HEK293T (cell line): ENCODE results near the gene DOC2A.

Experiments
- CTCF ChIA-PET: fragments of 350-600 bp; formaldehyde crosslinking; extraction: SDS; loops from one replicate; lab custom pipeline; 2021; ENCODE audit warnings: antibody characterized with exemption, inconsistent platforms; lab: Yijun Ruan, JAX
- POLR2A ChIA-PET: fragments of 350-600 bp; formaldehyde crosslinking; extraction: SDS; loops from one replicate; lab custom pipeline; 2020; ENCODE audit warnings: antibody characterized with exemption, inconsistent platforms; lab: Yijun Ruan, JAX
- DNase-seq: peaks from one replicate; pipeline ENCODE4 v3.0.0; 2012; ENCODE audit warnings: mixed read lengths; ENCODE audit errors: extremely low spot score
- ARNT ChIP-seq: fragments of 450-650 bp; IDR thresholded peaks from 2 replicates; pipeline ENCODE4 v1.6.1; 2017; ENCODE audit warnings: mild to moderate bottlenecking
- BHLHE40 ChIP-seq: fragments of 450-650 bp; IDR thresholded peaks from 2 replicates; pipeline ENCODE4 v1.6.1; 2016; ENCODE audit warnings: mild to moderate bottlenecking, moderate library complexity, borderline replicate concordance
- CTBP1 ChIP-seq: fragments of 450-650 bp; IDR thresholded peaks from 2 replicates; pipeline ENCODE4 v1.6.1; 2016; ENCODE audit warnings: borderline replicate concordance
- ELF4 ChIP-seq: fragments of 450-650 bp; IDR thresholded peaks from 2 replicates; pipeline ENCODE4 v1.6.1; 2017; ENCODE audit warnings: antibody characterized with exemption
- FOXA1 ChIP-seq: fragments of 450-650 bp; IDR thresholded peaks from 2 replicates; pipeline ENCODE4 v1.6.1; 2016; ENCODE audit warnings: mild to moderate bottlenecking
- FOXK2 ChIP-seq: fragments of 450-650 bp; IDR thresholded peaks from 2 replicates; pipeline ENCODE4 v1.6.1; 2016; ENCODE audit warnings: mild to moderate bottlenecking
- FOXM1 ChIP-seq: fragments of 450-650 bp; IDR thresholded peaks from 2 replicates; pipeline ENCODE4 v1.6.1; 2017; ENCODE audit warnings: mild to moderate bottlenecking, borderline replicate concordance
- HDGF ChIP-seq: fragments of 450-650 bp; IDR thresholded peaks from 2 replicates; pipeline ENCODE4 v1.6.1; 2017; ENCODE audit warnings: antibody characterized with exemption, borderline replicate concordance
- L3MBTL2 ChIP-seq: fragments of 450-650 bp; conservative IDR thresholded peaks from 2 replicates; pipeline ENCODE4 v1.6.1; 2016; ENCODE audit warnings: mild to moderate bottlenecking
- LEF1 ChIP-seq: fragments of 450-650 bp; IDR thresholded peaks from 2 replicates; pipeline ENCODE4 v1.6.1; 2017; ENCODE audit warnings: mild to moderate bottlenecking, borderline replicate concordance
- NFRKB ChIP-seq: fragments of 450-650 bp; IDR thresholded peaks from 2 replicates; pipeline ENCODE4 v1.6.1; 2016; ENCODE audit warnings: mild to moderate bottlenecking, moderate library complexity
- PKNOX1 ChIP-seq: fragments of 450-650 bp; IDR thresholded peaks from 2 replicates; pipeline ENCODE4 v1.6.1; 2016
- SP1 ChIP-seq: fragments of 450-650 bp; IDR thresholded peaks from 2 replicates; pipeline ENCODE4 v1.6.1; 2017
- SUZ12 ChIP-seq: fragments of 450-650 bp; IDR thresholded peaks from 2 replicates; pipeline ENCODE4 v1.6.1; 2016; ENCODE audit warnings: mild to moderate bottlenecking
- TARDBP ChIP-seq: fragments of 450-650 bp; IDR thresholded peaks from 2 replicates; pipeline ENCODE4 v1.6.1; 2016
- ZNF384 ChIP-seq: fragments of 450-650 bp; IDR thresholded peaks from 2 replicates; pipeline ENCODE4 v1.6.1; 2016

Gene DOC2A

DNA sequence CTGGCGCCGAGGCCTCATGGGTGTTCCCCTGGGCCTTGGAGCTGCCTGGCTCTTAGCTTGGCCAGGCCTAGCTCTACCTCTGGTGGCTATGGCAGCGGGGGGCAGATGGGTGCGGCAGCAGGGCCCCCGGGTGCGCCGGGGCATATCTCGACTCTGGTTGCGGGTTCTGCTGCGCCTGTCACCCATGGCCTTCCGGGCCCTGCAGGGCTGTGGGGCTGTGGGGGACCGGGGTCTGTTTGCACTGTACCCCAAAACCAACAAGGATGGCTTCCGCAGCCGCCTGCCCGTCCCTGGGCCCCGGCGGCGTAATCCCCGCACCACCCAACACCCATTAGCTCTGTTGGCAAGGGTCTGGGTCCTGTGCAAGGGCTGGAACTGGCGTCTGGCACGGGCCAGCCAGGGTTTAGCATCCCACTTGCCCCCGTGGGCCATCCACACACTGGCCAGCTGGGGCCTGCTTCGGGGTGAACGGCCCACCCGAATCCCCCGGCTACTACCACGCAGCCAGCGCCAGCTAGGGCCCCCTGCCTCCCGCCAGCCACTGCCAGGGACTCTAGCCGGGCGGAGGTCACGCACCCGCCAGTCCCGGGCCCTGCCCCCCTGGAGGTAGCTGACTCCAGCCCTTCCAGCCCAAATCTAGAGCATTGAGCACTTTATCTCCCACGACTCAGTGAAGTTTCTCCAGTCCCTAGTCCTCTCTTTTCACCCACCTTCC lies 23.3 kb downstream of the DOC2A start:
- no peak for TF ChIP-seq FOXK2
- ChIA-PET POLR2A (interaction anchor here (2.4 to 10.5 kb wide), 3 partner anchors 6 to 61 kb away, joined by 8 to 74 read pairs (median 72); partner anchors contain the start of genes HIRIP3, INO80E, KCTD13 and TAOK2), CTCF (no interaction called here)
- DNase-seq: no peak

DNA sequence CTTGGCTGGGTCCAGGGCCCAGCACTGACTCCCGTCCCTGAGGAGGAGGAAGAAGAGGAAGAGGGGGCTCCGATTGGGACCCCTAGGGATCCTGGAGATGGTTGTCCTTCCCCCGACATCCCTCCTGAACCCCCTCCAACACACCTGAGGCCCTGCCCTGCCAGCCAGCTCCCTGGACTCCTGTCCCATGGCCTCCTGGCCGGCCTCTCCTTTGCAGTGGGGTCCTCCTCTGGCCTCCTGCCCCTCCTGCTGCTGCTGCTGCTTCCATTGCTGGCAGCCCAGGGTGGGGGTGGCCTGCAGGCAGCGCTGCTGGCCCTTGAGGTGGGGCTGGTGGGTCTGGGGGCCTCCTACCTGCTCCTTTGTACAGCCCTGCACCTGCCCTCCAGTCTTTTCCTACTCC lies 23.9 kb downstream of the DOC2A start:
- CTCF ChIA-PET: no interaction called here
- TF ChIP-seq PKNOX1 (no peak), ARNT (no peak), SP1 (no peak), FOXM1 (no peak), LEF1 (no peak), HDGF (no peak), SUZ12 (no peak), TARDBP (no peak), CTBP1 (no peak), FOXA1 (no peak), L3MBTL2 (no peak)
- no peak for DNase-seq
- POLR2A ChIA-PET: interaction anchor here (0.9 to 10.5 kb wide), 4 partner anchors 6 to 61 kb away, joined by 3 to 74 read pairs (median 40); partner anchors contain the start of genes HIRIP3, INO80E, KCTD13 and TAOK2

GRCh38 chr16:29986231-29986630 lies 24.6 kb downstream of the DOC2A start:
- DNase-seq: no peak
- CTCF ChIA-PET: no interaction called here
- POLR2A ChIA-PET: interaction anchor here (0.9 to 10.5 kb wide), 5 partner anchors 7 to 60 kb away, joined by 3 to 74 read pairs (median 8); partner anchors contain the start of genes HIRIP3, INO80E, KCTD13 and TAOK2
- TF ChIP-seq NFRKB (no peak), CTBP1 (no peak)

GRCh38 chr16:29985271-29985811 lies 25.5 kb downstream of the DOC2A start:
- no peak for DNase-seq
- TF ChIP-seq SUZ12: no peak
- TF ChIP-seq PKNOX1: no peak
- no peak for TF ChIP-seq FOXA1
- TF ChIP-seq ELF4: no peak
- TF ChIP-seq SP1: no peak
- no peak for TF ChIP-seq FOXM1
- no peak for TF ChIP-seq BHLHE40
- no peak for TF ChIP-seq ZNF384
- TF ChIP-seq L3MBTL2: no peak
- TF ChIP-seq LEF1: no peak
- ChIA-PET POLR2A (interaction anchor here (1.0 to 10.5 kb wide), 7 partner anchors 8 to 59 kb away, joined by 3 to 74 read pairs (median 5); partner anchors contain the start of genes HIRIP3, INO80E, KCTD13 and TAOK2), CTCF (interaction anchor here (0.6 kb wide), 1 partner anchor 33 kb away, joined by 3 read pairs; no protein-coding TSS in a partner anchor)

GRCh38 chr16:29984764-29985147 lies 26.1 kb downstream of the DOC2A start:
- DNase-seq: no peak
- ChIA-PET CTCF (no interaction called here), POLR2A (interaction anchor here (1.2 to 10.5 kb wide), 5 partner anchors 9 to 59 kb away, joined by 3 to 74 read pairs (median 8); partner anchors contain the start of genes HIRIP3, INO80E, KCTD13 and TAOK2)
- no peak for TF ChIP-seq SP1
- no peak for TF ChIP-seq TARDBP
- TF ChIP-seq FOXK2: no peak
- no peak for TF ChIP-seq FOXA1
- TF ChIP-seq CTBP1: no peak
- TF ChIP-seq L3MBTL2: no peak
- TF ChIP-seq SUZ12: no peak
- TF ChIP-seq PKNOX1: no peak
- no peak for TF ChIP-seq ARNT
- no peak for TF ChIP-seq BHLHE40
- TF ChIP-seq NFRKB: no peak
- TF ChIP-seq HDGF: no peak
- no peak for TF ChIP-seq LEF1
- no peak for TF ChIP-seq ZNF384
- TF ChIP-seq FOXM1: no peak
- no peak for TF ChIP-seq ELF4

DNA sequence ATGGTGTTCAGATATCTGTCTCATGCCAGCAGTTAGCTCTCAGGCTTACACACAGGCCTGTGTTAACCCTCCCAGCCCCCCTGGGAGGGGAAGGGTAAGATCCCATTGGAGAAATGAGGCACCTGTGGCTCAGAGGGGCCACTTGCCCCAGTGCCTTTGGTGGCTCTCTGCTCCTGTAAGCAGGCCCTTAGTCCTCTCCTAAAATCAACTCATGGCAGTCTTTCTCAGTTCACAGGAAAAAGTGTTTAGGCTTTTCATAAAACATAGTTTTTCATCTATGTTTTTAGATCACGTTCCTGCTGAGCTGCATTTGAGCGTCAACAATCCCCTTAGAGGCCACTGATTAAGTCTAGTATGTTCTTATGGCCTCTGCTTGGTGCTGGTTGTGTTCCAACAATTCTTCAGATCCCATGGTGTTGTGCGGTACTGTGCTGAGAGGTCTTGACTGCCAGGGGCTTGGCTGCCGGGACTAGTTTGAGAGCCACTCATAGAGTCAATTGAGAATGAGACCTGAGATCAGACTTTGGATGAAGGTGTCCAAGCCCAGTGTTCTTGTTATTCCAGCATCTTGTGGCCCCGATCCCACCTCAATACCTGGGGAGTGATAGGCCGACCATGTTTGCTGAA lies 26.6 kb downstream of the DOC2A start:
- ChIA-PET CTCF (no interaction called here), POLR2A (interaction anchor here (1.2 to 10.5 kb wide), 4 partner anchors 9 to 23 kb away, joined by 3 to 74 read pairs (median 38); partner anchors contain the start of genes HIRIP3, INO80E, TAOK2 and TMEM219)
- DNase-seq: no peak
- no peak for TF ChIP-seq BHLHE40
- no peak for TF ChIP-seq CTBP1
- no peak for TF ChIP-seq SUZ12
- no peak for TF ChIP-seq L3MBTL2
- no peak for TF ChIP-seq ELF4
- no peak for TF ChIP-seq FOXK2
- TF ChIP-seq TARDBP: no peak
- TF ChIP-seq ARNT: no peak
